HG03571 (cell line): ENCODE measurements around the gene CA14.
"Not testable (repeated sequence)": the region's sequence is repeated elsewhere in the genome, so short reads cannot be mapped to it uniquely, and the experiment has no call there.

Experiments used
- ATAC-seq: cut with Tn5 transposase; IDR thresholded peaks from one replicate; pipeline ENCODE4 v1.9.1; 2021; ENCODE audit not compliant: unreplicated experiment

The CA14 gene

GRCh38 chr1:150235852-150236613, 21.5 kb upstream of the CA14 start, which contains the start of gene ANP32E:
Gene ANP32E (minus strand): TSS chr1:150236112. CDS start chr1:150235786, 326 bp downstream.
- ATAC-seq = peak; percentile 84

- no peak for ATAC-seq
These were observed 20.9 kb upstream of the CA14 start for GRCh38 chr1:150236614-150237100.

GRCh38 chr1:150237176-150237575, 20.4 kb upstream of the CA14 start:
- ATAC-seq = not testable (repeated sequence)

GRCh38 chr1:150237746-150238145, 19.8 kb upstream of the CA14 start:
- no peak for ATAC-seq

- ATAC-seq = no peak
These were observed 14.6 kb upstream of the CA14 start for GRCh38 chr1:150243003-150243402.

GRCh38 chr1:150249936-150250335, 7.6 kb upstream of the CA14 start:
- no peak for ATAC-seq

- no peak for ATAC-seq
These were observed 1.4 kb upstream of the CA14 start for GRCh38 chr1:150256198-150256553.

GRCh38 chr1:150256554-150257341, 826 bp upstream of the CA14 start:
- no peak for ATAC-seq

GRCh38 chr1:150259217-150259616, 1.6 kb downstream of the CA14 start:
- no peak for ATAC-seq

- ATAC-seq = no peak
These were observed 2.4 kb downstream of the CA14 start for GRCh38 chr1:150259758-150260669.

- ATAC-seq = no peak
These were observed 3.8 kb downstream of the CA14 start for GRCh38 chr1:150261367-150261766.

GRCh38 chr1:150262388-150263320, 5.1 kb downstream of the CA14 start:
- ATAC-seq = no peak

- ATAC-seq = no peak
These were observed 6.0 kb downstream of the CA14 start for GRCh38 chr1:150263549-150263948.

- no peak for ATAC-seq
These were observed 10.3 kb downstream of the CA14 start for GRCh38 chr1:150267896-150268295.

GRCh38 chr1:150268340-150268704, 10.7 kb downstream of the CA14 start:
- ATAC-seq = no peak

GRCh38 chr1:150268705-150269403, 11.3 kb downstream of the CA14 start, which contains the start of gene APH1A:
Gene APH1A (minus strand): TSS chr1:150269016. CDS start chr1:150268810, 206 bp downstream.
- peak; percentile 80 for ATAC-seq

GRCh38 chr1:150269451-150269850, 11.9 kb downstream of the CA14 start:
- no peak for ATAC-seq

- no peak for ATAC-seq
These were observed 13.9 kb downstream of the CA14 start for GRCh38 chr1:150271291-150271959.

GRCh38 chr1:150273311-150273710, 15.7 kb downstream of the CA14 start:
- ATAC-seq = no peak
